GM21825 (cell line): ENCODE data around the gene GPR146.
A peak's percentile ranks its signal among the peaks of the same experiment; 100 is the strongest.

Experiments
- ATAC-seq: cut with Tn5 transposase; IDR thresholded peaks from one replicate; pipeline ENCODE4 v1.9.1; 2021; ENCODE audit warnings: mild to moderate bottlenecking, moderate library complexity; ENCODE audit not compliant: unreplicated experiment

Gene GPR146

GRCh38 chr7:1011297-1012003, 32.9 kb upstream of the GPR146 start:
- ATAC-seq, result no peak

DNA sequence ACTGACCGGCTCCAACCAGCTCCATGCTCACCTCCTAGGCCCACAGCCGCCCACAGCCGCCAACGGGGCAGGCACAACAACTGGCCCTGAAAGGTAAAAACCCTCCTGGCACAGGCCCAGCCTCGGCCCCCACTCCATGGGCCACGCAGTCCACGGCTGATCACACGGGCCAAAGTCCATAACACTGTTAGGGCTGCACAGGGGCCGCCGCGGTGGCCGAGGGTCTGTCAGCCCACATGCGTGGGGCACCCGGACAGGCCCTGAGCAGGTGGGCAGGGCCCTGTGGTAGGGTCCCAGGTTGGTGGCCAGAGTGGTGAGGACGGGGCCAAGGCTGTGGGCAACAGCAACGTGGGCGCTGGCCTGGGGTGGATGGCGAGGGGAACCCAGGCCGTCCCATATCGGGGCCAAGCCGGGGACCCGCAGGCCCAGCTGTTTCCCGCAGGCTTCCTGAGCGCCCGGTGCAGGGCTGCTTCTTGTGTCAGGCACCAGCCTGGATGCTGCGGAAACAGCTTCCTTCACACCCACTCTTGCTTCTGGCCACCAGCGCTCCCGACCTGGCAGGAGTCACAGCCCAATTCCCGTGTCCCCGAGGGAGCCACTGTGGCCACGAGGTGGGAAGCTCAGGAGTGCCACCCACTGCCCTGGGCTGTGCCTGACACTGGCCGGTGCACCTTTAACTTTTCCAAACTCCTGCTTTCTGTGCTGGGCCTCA, 32.2 kb upstream of the GPR146 start:
- ATAC-seq, result no peak

DNA sequence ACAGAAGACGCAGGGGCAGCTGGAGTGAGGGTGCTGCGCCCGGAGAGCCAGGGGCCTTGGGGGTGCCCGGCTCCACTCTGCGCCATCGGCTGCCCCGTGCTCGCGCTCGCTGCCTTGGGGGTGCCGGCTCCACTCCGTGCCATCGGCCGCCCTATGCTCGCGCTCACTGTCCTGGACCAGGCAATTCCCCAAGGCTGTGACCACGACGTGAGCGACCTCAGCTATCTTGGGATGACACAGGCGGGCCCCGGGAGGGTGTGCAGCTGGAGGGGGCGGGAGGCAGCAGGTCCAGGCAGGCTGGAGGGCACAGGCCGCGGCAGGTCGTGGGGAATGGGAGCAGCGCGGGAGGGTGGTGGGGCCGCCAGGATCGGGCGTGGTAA, 31.6 kb upstream of the GPR146 start:
- no peak for ATAC-seq

DNA sequence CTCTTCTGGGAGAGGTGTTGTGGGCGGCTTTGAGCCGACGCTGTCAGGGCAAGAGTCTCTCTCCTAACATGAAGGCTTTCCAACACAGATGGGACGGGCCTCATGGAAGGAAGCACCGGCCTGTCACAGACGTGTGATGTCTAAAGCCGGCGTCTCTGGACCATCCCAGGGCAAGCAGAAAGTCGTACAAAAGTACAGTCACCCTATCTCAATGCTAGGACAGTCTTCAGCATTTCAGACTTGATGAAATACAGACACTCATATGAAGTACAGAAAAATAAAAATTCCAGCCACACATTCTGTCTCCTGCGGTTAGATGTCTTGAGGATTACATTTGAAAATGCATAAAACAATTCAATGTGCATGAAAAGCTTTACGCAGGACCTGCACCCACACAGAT, 30.8 kb upstream of the GPR146 start:
- no peak for ATAC-seq

DNA sequence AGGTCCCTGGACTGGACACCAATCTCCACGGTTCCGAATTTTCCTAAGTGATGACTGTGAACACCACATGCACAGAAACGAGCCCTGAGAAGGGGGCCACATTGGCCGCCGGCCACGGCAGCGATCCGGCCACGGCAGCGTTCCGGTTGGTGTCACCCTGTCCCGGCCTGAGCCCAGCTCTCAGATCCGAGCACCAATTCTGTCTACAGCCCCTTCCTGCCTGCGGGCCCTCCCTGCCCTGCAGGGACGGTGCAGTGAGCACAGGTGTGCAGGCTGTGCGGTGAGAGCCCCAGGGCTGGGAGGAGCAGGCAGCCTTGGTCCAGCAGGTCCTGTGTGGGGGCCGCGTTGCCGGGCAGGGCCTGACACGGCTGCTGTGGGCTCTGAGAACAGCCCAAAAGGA, 29.7 kb upstream of the GPR146 start:
- ATAC-seq, result no peak

- ATAC-seq, result no peak
Measured at GRCh38 chr7:1015196-1016121, 28.9 kb upstream of the GPR146 start.

DNA sequence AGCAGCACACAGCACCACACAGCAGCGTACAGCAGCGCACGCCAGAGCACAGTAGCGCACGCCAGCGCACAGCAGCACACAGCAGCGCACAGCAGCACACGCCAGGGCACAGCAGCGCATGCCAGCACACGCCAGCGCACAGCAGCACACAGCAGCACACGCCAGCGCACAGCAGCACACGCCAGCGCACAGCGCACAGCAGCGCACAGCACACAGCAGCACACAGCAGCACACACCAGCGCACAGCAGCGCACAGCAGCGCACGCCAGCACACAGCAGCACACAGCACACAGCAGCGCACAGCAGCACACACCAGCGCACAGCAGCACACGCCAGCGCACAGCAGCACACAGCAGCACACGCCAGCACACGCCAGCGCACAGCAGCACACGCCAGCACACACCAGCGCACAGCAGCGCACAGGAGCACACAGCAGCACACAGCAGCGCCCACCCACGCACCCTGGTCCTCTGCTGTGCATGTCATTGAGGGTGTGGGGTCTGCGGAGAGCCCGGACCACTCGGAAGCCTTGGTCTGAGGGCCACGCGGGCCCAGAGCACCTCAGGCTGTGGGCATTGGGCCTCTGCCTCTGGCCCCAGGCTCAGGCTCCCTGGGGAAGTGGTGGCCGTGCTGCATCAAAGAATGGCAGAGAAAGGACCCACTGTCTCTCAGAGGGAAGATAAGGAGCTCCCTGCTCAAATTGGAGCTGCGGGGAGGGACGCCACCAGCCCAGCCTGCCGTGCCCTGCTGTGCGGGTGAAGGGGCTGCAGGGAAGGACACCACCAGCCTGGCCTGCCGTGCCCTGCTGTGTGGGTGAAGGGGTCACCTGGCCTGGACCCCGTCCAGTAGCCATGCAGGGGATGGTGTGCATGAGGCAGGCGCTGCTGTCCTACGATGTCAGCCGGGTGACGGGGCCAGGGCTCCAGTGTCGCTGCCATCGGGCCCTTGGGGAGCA, 27.5 kb upstream of the GPR146 start:
- ATAC-seq, result no peak

- no peak for ATAC-seq
Measured at GRCh38 chr7:1017586-1018333, 26.6 kb upstream of the GPR146 start.

DNA sequence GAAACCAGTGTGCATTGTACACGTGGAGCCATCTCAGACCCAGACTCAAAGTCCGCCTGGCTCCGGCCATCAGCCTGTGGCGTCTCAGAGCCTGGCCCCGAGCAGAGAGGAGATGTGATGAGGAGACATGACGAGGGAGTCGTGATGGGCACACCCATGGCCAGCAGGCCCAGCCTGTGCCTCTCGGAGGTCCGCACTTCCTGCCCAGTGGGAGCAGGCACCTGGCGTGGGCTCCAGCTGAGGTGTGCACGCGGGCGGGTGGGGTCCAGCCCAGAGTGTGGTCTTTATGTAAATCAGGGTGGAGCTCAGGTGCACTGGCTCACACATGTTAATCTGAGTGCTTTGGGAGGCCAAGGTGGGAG, 26.0 kb upstream of the GPR146 start:
- ATAC-seq, result no peak

- no peak for ATAC-seq
Measured at GRCh38 chr7:1019255-1019785, 25.0 kb upstream of the GPR146 start.

GRCh38 chr7:1019789-1020610, 24.3 kb upstream of the GPR146 start:
- ATAC-seq, result no peak

DNA sequence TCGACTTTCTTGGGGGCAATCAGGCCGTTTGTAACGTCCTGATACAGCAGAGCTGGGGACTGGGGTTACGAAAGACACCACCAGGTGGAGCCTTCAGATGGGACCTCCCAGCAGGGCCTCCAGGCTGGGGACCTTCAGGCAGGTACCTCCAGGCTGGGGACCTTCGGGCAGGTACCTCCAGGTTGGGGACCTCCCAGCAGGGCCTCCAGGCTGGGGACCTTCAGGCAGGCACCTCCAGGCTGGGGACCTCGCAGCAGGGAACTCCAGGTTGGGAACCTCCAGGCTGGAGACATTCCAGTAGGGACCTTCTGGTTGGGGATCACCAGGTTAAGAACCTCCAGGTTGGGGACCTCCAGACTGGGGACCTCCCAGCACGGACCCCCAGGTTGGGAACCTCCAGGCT, 23.5 kb upstream of the GPR146 start:
- ATAC-seq, result no peak

GRCh38 chr7:1021366-1021765, 23.0 kb upstream of the GPR146 start:
- ATAC-seq, result no peak

GRCh38 chr7:1021931-1022330, 22.4 kb upstream of the GPR146 start:
- ATAC-seq, result no peak

DNA sequence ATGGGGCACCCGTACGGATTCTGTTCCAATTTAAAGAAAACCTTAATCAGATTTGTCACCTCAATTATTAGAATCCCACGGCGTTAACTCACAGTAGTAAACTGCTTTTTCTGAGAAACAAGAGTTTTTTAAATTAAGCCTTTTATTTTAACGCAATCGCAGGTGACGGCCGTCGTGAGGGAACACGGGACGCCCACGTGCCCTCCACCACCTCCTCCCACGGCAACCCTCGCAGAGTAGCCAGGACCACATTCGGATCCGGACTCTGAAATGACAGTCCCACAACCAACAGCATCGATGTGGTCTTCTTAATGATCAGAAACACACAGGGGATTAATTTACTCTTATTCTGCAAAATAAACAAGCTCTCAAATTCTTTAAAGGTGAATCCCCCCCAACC, 22.0 kb upstream of the GPR146 start:
- ATAC-seq, result no peak

GRCh38 chr7:1022801-1023465, 21.4 kb upstream of the GPR146 start:
- ATAC-seq, result no peak

DNA sequence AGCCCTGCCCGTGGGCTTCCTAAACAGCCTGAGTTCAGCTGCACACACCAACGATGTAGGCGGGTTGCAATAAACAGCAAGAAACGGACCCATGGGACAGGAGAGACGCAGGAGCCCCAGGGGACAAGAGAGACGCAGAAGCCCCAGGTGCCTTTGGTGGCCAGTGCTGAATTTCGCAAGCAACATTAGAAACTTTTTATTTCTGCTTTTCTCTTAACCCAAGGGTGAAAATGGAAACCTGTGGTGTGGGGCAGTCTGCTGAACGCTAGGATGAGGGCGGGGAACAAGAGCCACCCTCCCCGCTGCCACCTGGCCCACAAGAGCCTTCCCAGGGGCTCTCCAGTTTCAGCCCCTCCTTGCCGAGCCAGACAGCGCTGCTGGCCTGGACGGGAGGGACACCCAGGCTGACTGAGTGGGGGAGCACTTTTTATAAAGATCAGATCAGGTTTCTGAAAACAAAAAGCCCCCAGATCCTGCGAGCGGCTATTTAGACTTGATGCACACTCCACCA, 20.0 kb upstream of the GPR146 start:
- peak; percentile 53 for ATAC-seq
